ENCODE results near the gene RPL27A.

RPL27A gene

GRCh38 chr11:8702598-8702915 is 20.0 kb downstream of the RPL27A start:
- no peak overlapping the region for H3K4me3 ChIP-seq (ENCODE audit: low read depth, low read length)
- TF ChIP-seq, protein P1, sequence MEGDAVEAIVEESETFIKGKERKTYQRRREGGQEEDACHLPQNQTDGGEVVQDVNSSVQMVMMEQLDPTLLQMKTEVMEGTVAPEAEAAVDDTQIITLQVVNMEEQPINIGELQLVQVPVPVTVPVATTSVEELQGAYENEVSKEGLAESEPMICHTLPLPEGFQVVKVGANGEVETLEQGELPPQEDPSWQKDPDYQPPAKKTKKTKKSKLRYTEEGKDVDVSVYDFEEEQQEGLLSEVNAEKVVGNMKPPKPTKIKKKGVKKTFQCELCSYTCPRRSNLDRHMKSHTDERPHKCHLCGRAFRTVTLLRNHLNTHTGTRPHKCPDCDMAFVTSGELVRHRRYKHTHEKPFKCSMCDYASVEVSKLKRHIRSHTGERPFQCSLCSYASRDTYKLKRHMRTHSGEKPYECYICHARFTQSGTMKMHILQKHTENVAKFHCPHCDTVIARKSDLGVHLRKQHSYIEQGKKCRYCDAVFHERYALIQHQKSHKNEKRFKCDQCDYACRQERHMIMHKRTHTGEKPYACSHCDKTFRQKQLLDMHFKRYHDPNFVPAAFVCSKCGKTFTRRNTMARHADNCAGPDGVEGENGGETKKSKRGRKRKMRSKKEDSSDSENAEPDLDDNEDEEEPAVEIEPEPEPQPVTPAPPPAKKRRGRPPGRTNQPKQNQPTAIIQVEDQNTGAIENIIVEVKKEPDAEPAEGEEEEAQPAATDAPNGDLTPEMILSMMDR (IDR thresholded peaks at IDR 0.05; ENCODE audit: low read depth, low read length, missing control alignments) = no peak
- no peak for DNase-seq (ENCODE audit: low read depth)
- in situ Hi-C loops (cut with HindIII; ENCODE audit: low sequenced_read_pairs) = no loop called here

DNA sequence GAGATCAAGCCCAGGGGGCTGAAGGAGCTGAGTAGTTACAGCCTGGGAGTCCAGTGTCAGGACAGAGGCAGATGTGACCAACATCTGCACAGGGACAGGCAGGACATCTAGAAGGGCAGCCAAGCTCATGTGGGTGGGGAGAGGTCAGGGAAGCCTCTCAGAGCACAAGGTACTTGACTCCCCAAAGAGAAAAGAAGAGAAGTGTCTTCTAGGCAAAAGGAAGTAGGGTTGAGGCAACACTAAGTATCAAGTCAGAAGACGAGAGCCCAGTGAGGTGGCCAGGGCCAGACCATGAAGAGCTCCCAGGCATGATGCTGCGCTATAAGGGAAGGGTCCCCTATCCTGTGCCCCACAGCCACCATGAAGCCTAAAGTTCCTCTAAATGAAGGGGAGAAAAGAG is 21.5 kb downstream of the RPL27A start:
- in situ Hi-C loops (cut with HindIII; ENCODE audit: low sequenced_read_pairs) = no loop called here
- DNase-seq (ENCODE audit: low read depth) = no peak
- no peak overlapping the region for H3K4me3 ChIP-seq (ENCODE audit: low read depth, low read length)
- TF ChIP-seq, protein P1 (IDR thresholded peaks at IDR 0.05; ENCODE audit: low read depth, low read length, missing control alignments) = no peak

- TF ChIP-seq, protein P1 (IDR thresholded peaks at IDR 0.05; ENCODE audit: low read depth, low read length, missing control alignments) = no peak
- in situ Hi-C loops (cut with HindIII; ENCODE audit: low sequenced_read_pairs) = no loop called here
- no peak overlapping the region for H3K4me3 ChIP-seq (ENCODE audit: low read depth, low read length)
- no peak for DNase-seq (ENCODE audit: low read depth)
These were observed 22.6 kb downstream of the RPL27A start for GRCh38 chr11:8705146-8705545.

DNA sequence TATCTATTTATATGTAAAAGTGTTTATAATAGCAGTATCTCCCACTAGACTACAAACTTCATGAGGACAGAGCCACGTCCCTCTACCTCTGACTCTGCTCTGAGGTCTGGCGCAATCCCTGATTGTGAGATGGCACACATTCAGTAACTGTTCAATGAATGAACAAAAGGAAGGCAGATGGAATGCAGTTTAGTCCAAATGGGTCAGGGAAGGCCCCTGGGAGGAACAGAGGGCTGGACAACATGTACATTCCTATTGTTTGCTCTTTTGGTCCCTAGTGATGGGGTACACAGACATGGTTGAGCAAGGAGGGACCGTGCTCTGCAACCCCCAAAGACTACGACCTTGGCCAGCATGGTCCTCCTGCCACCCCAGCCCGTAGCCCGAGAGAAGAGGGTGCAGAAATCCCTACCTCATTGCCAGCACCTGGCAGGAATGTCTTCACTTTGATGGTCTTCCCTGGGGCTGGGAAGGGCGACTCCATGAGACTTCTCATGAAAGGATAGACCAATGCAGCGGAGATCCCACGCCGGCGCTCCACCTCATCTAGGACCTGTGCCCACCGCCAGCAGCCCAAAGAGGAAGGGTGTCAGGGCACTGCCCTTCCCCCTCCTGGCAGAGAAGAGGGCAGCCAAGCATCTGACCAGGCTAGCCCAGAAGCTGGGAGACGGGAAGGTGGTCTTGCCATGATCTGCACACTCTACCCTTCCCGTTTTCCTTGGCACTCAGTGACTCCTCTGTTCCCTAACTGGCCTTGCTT is 24.3 kb downstream of the RPL27A start:
- no peak for DNase-seq (ENCODE audit: low read depth)
- in situ Hi-C loops (cut with HindIII; ENCODE audit: low sequenced_read_pairs) = no loop called here
- TF ChIP-seq, protein P1 (IDR thresholded peaks at IDR 0.05; ENCODE audit: low read depth, low read length, missing control alignments) = no peak
- no peak overlapping the region for H3K4me3 ChIP-seq (ENCODE audit: low read depth, low read length)

DNA sequence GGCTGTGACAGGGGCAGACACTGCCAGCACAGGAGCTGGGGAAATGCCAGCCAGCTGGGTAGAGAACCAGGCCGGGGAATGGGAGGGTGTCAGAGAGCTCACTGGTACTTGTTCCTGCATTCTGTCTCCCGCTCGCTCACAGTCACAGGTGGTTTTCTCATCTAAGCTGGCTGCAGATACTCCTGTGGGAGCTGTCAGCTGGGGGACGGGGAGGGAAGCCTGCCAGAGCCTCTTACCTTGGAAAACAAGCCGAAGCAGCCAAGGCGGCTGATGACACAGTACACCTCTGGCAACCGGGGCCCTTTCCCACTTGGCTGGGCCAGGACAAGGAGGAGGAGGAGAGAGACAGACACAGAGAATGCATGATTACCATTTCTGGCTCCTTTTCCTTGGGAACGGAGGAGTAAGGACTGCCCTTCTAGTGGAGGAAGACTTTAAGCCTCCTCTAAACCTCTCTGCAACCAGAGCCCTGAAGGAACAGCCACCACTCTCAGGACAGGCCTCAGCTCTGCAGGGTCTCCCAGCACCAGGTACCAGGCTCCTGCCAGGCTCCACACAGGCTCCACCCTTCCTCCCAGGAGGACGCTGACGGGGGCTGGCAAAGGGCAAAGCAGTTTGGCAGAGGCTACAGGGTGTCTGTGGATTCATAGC is 25.1 kb downstream of the RPL27A start:
- DNase-seq (ENCODE audit: low read depth) = peak; percentile 54
- no peak overlapping the region for H3K4me3 ChIP-seq (ENCODE audit: low read depth, low read length)
- TF ChIP-seq, protein P1 (IDR thresholded peaks at IDR 0.05; ENCODE audit: low read depth, low read length, missing control alignments) = no peak
- in situ Hi-C loops (cut with HindIII; ENCODE audit: low sequenced_read_pairs) = no loop called here

DNA sequence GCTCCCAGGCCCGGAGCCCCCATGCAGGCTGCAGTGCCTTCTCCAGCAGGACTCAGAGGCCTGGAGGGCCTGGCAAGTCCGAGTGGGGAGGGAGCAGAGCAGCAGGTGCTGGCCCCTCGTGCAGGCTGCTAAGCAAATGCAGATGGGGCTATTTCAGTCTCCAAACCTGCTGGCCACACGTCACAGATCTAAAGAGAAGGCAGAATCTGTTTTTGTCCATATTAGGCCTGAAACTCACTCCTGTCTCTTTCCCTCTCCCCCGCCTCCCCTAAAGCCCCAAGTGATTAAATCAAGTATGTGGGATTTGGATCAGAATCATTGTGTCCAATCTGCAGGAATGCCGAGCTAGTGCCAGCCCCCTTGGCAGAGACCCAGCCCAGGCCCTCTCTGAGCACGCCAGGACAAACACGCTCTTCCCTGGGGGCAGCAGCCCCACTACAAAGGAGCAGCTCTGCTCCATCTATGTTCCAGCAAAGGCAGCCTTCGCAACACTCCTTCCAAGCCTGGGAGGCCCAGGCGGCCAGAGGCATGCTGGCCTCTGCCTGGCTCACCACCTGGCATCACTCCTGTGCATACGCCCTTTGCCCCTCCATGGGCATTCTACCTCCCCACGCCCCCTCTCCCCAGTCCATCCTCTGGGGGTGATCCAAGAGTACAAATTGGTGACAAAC is 26.5 kb downstream of the RPL27A start:
- in situ Hi-C loops (cut with HindIII; ENCODE audit: low sequenced_read_pairs) = no loop called here
- TF ChIP-seq, protein P1 (IDR thresholded peaks at IDR 0.05; ENCODE audit: low read depth, low read length, missing control alignments) = no peak
- DNase-seq (ENCODE audit: low read depth) = peak; percentile 98
- H3K4me3 ChIP-seq (ENCODE audit: low read depth, low read length) = no peak overlapping the region

All from astrocyte of the cerebellum (primary cell).